SK-N-SH (cell line): ENCODE results near the gene ADAMTS19.

Experiments used
- ELF1 ChIP-seq: IDR thresholded peaks from 2 replicates; pipeline ENCODE4 v1.4.0; 2012
- EP300 ChIP-seq, 2 experiments: IDR thresholded peaks; 2 replicates each; pipeline versions ENCODE4 v1.4.0 to v1.6.1; 2012; ENCODE audit warnings: borderline replicate concordance in 1 of 2, low read depth in 1 of 2, low read length in 1 of 2
- EZH2phosphoT487 ChIP-seq: fragments of 200-600 bp; sonication (generic); IDR thresholded peaks from 2 replicates; pipeline ENCODE4 v1.6.1; 2017; ENCODE audit warnings: low read depth, mixed run types, mild to moderate bottlenecking, antibody characterized with exemption, moderate library complexity, borderline replicate concordance
- FOXM1 ChIP-seq: IDR thresholded peaks from 2 replicates; pipeline ENCODE4 v1.4.0; 2012; ENCODE audit warnings: low read depth, mild to moderate bottlenecking
- GABPA ChIP-seq: IDR thresholded peaks from 2 replicates; pipeline ENCODE4 v1.4.0; 2012; ENCODE audit warnings: low read depth, mild to moderate bottlenecking
- GATA2 ChIP-seq: sonication (generic); formaldehyde crosslinking; IDR thresholded peaks from 2 replicates; pipeline ENCODE4 v1.5.0; 2020; ENCODE audit warnings: mild to moderate bottlenecking, missing genetic modification reagents
- MEF2A ChIP-seq: IDR thresholded peaks from 2 replicates; pipeline ENCODE4 v1.4.0; 2012; ENCODE audit warnings: low read depth, borderline replicate concordance
- NFIC ChIP-seq: IDR thresholded peaks from 2 replicates; pipeline ENCODE4 v1.4.0; 2012; ENCODE audit warnings: borderline replicate concordance
- NRF1 ChIP-seq: IDR thresholded peaks from 2 replicates; pipeline ENCODE4 v1.6.1; 2012; ENCODE audit warnings: low read depth, mild to moderate bottlenecking, low read length
- POLR2AphosphoS5 ChIP-seq: IDR thresholded peaks from 2 replicates; pipeline ENCODE4 v1.6.1; 2012; ENCODE audit warnings: low read depth, low read length
- RAD21 ChIP-seq: IDR thresholded peaks from 2 replicates; pipeline ENCODE4 v1.6.1; 2012; ENCODE audit warnings: mild to moderate bottlenecking, low read length
- SMC3 ChIP-seq: IDR thresholded peaks from 2 replicates; pipeline ENCODE4 v1.6.1; 2012; ENCODE audit warnings: low read depth, low read length, improper control_type of control experiment
- TF ChIP-seq, protein P1 (sequence below): fragments of 200-600 bp; sonication (generic); IDR thresholded peaks from 2 replicates; pipeline ENCODE4 v1.6.1; 2017; ENCODE audit warnings: antibody characterized with exemption, mild to moderate bottlenecking, moderate library complexity
- TF ChIP-seq, protein P2 (sequence below): IDR thresholded peaks from 2 replicates; pipeline ENCODE4 v1.4.0; 2012; ENCODE audit warnings: low read depth

DNA sequence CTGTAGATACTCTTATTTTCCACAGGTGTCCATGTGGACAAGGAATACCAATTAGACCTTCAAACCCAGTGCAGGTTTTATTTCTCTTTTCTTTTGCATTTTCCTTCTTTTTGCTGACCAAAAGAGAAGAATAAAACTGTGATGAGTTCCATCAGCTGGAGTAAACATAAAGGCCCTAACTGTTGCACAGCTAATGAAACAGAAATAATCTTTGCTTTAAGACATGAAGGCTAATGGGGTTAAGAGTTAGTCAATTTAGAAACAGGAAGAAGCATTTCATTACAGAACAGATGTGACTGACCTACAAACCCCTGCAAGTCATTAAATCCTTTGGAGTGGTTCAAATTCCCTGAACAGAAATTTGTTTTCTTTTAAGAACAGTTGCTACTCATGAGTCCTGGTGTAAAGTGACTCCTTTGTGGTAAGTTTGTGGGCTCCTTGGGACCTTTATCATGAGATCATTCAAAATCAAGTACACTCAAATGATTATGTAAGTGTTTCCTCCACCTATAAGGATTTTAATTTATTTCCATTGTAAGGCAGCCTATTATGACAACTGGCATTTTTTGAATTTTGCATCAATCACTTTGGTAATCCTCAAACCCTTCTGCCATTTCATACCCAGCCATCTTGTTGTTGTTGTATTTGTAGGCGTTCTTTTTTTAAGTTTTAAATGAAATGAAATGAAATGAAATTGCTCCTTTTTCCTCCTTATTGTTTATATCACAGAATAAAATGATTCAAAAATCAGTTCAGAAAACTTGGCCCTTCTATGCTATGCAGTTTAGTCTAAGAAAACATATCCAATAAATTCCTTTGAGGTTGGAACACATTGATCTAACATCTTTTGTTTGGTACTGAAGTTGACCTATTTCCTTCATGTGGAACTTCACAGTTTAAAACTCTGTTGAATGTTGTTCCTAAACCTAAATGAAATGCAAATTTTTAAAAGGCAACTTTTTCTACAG, 289.1 kb downstream of the ADAMTS19 start:
- no peak for TF ChIP-seq EP300 (IDR thresholded peaks at IDR 0.05; ENCODE audit: borderline replicate concordance in 1 of 2, low read depth in 1 of 2, low read length in 1 of 2)
- TF ChIP-seq, protein P1, sequence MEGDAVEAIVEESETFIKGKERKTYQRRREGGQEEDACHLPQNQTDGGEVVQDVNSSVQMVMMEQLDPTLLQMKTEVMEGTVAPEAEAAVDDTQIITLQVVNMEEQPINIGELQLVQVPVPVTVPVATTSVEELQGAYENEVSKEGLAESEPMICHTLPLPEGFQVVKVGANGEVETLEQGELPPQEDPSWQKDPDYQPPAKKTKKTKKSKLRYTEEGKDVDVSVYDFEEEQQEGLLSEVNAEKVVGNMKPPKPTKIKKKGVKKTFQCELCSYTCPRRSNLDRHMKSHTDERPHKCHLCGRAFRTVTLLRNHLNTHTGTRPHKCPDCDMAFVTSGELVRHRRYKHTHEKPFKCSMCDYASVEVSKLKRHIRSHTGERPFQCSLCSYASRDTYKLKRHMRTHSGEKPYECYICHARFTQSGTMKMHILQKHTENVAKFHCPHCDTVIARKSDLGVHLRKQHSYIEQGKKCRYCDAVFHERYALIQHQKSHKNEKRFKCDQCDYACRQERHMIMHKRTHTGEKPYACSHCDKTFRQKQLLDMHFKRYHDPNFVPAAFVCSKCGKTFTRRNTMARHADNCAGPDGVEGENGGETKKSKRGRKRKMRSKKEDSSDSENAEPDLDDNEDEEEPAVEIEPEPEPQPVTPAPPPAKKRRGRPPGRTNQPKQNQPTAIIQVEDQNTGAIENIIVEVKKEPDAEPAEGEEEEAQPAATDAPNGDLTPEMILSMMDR = no peak
- TF ChIP-seq NFIC = no peak
- no peak for TF ChIP-seq FOXM1
- TF ChIP-seq, protein P2, sequence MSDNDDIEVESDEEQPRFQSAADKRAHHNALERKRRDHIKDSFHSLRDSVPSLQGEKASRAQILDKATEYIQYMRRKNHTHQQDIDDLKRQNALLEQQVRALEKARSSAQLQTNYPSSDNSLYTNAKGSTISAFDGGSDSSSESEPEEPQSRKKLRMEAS = no peak
- TF ChIP-seq MEF2A = no peak
- TF ChIP-seq RAD21 = no peak
- no peak for TF ChIP-seq GATA2 (CRISPR knock-in tag)
- TF ChIP-seq GABPA = no peak
- TF ChIP-seq POLR2AphosphoS5 = no peak
- TF ChIP-seq SMC3 = no peak
- TF ChIP-seq ELF1 = no peak
- no peak for TF ChIP-seq NRF1
- no peak for TF ChIP-seq EZH2phosphoT487
